GM10847 (cell line): Measurements from ENCODE around the gene NADK.

Experiments
- POLR2A ChIP-seq: IDR thresholded peaks from 2 replicates; pipeline ENCODE4 v1.6.1; 2011; ENCODE audit not compliant: insufficient read length; ENCODE audit errors: extremely low read depth

Gene NADK

GRCh38 chr1:1777950-1778662, at the start of gene NADK:
Gene NADK, minus strand, starts transcription at chr1:1778470. Its CDS starts 13,064 bp downstream, at chr1:1765406.
- peak; percentile 49 for TF ChIP-seq POLR2A

- no peak for TF ChIP-seq POLR2A
Measured at GRCh38 chr1:1827089-1827848, 49.0 kb upstream of the NADK start.

- TF ChIP-seq POLR2A, result no peak
Measured at GRCh38 chr1:1826356-1827088, 48.3 kb upstream of the NADK start.

- no peak for TF ChIP-seq POLR2A
Measured at GRCh38 chr1:1825217-1825616, 46.9 kb upstream of the NADK start.

GRCh38 chr1:1819762-1820161, 41.5 kb upstream of the NADK start:
- TF ChIP-seq POLR2A, result no peak

- no peak for TF ChIP-seq POLR2A
Measured at GRCh38 chr1:1817221-1817620, 39.0 kb upstream of the NADK start.

- TF ChIP-seq POLR2A, result no peak
Measured at GRCh38 chr1:1815606-1816281, 37.5 kb upstream of the NADK start.

GRCh38 chr1:1809489-1809888, 31.2 kb upstream of the NADK start:
- no peak for TF ChIP-seq POLR2A

GRCh38 chr1:1808206-1808605, 29.9 kb upstream of the NADK start:
- no peak for TF ChIP-seq POLR2A

GRCh38 chr1:1806890-1807289, 28.6 kb upstream of the NADK start:
- no peak for TF ChIP-seq POLR2A

GRCh38 chr1:1804301-1804700, 26.0 kb upstream of the NADK start:
- no peak for TF ChIP-seq POLR2A

GRCh38 chr1:1802871-1803270, 24.6 kb upstream of the NADK start:
- TF ChIP-seq POLR2A, result no peak

- TF ChIP-seq POLR2A, result no peak
Measured at GRCh38 chr1:1799716-1800115, 21.4 kb upstream of the NADK start.

GRCh38 chr1:1797731-1798341, 19.6 kb upstream of the NADK start:
- no peak for TF ChIP-seq POLR2A

GRCh38 chr1:1796466-1796865, 18.2 kb upstream of the NADK start:
- no peak for TF ChIP-seq POLR2A
